ES-I3 (cell line): ENCODE data around the gene KIAA1217.

ENCODE experiments used
- H3K36me3 ChIP-seq: 2 replicates; pipeline ENCODE4 v1.6.1; 2013; ENCODE audit warnings: mild to moderate bottlenecking, low read length, control low read depth, moderate library complexity; ENCODE audit not compliant: insufficient read depth
- H3K4me1 ChIP-seq: 2 replicates; pipeline ENCODE4 v1.6.1; 2013; ENCODE audit warnings: mild to moderate bottlenecking, control low read depth, low read length; ENCODE audit not compliant: insufficient read depth
- H3K9ac ChIP-seq: 2 replicates; pipeline ENCODE4 v1.6.1; 2013; ENCODE audit warnings: low read depth, mild to moderate bottlenecking, low read length, moderate library complexity
- H3K9me3 ChIP-seq: 2 replicates; pipeline ENCODE4 v1.6.1; 2013; ENCODE audit warnings: mild to moderate bottlenecking, low read length, moderate library complexity; ENCODE audit not compliant: control insufficient read depth, insufficient read depth

The KIAA1217 gene

DNA sequence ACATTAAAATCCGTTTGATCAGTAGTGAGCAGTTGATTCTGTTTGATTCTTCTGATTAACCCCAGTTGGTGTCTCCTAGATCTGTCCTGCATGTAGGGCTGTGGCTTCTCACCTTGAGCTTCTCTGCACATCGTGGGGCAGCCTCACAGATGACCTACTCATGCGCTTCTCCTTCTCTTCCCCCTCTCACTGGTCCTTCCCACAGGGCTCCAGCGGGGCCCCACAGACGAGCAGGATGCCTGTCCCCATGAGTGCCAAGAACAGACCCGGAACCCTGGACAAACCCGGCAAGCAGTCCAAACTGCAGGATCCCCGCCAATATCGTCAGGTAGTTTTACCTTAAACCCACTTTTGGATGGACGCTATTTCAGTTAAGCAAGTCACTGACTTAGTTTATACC is 335.8 kb downstream of the KIAA1217 start:
- Histone ChIP-seq H3K9me3 (no peaks in the 10 kb centered on the region), H3K4me1 (no peaks in the 10 kb centered on the region), H3K9ac (no peak overlapping the region), H3K36me3 (peaks cover 11% of the 10 kb centered on the region)

DNA sequence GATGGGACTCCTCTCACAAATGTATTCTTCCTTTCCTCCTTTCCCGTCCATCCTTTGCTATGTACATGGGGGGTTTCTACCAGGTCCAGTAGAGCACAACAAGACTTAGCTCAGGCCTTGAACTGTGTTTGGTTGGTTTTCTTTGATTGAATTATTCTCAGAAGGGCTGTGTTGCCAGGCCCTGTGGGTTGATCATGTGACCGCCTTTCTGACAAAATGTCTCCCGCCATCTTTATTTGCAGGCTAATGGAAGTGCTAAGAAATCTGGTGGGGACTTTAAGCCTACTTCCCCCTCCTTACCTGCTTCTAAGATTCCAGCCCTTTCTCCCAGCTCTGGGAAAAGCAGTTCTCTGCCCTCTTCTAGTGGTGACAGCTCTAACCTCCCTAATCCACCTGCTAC is 336.6 kb downstream of the KIAA1217 start:
- peaks cover 9% of the 10 kb centered on the region for H3K36me3 ChIP-seq
- no peak overlapping the region for H3K9ac ChIP-seq
- no peaks in the 10 kb centered on the region for H3K9me3 ChIP-seq
- no peaks in the 10 kb centered on the region for H3K4me1 ChIP-seq

DNA sequence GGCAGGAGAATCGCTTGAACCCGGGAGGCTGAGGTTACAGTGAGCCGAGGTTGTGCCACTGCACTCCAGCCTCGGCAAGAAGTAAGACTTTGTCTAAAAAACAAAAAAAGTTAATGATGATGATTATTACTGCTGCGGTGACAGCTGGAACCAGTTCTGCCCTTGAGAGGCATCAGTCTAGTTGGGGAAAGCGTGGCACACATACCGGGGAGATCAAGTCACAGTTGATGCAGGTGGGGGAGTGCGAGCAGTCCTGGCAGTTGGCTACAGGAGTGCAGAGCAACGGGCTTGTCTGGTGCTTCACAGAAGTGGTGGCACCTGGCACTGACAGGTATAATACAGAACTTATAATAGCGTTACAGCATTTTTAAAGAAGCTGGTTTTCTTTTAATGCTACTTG is 341.7 kb downstream of the KIAA1217 start:
- Histone ChIP-seq H3K9ac (no peak overlapping the region), H3K4me1 (peaks cover 7% of the 10 kb centered on the region), H3K9me3 (no peaks in the 10 kb centered on the region), H3K36me3 (no peaks in the 10 kb centered on the region)

DNA sequence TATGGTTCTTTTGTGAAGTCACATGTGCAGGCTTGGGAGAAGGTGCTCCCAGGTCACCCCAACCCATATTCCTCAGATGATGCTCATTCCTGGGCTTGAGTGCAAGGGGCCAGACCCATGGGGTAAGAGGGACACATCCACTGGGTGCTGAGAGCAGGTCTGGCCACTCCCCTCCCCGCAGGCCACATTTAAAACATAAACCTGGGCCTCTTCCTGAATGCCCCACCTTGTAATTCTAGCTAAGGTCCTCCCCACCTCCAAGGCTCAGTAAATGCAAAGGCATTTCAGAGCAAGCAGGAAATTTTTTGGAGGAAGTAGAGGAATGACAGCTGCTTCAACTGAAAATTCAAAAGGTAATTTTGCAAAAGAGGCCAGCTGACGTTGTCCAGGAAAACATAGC is 342.2 kb downstream of the KIAA1217 start:
- peaks cover 7% of the 10 kb centered on the region for H3K4me1 ChIP-seq
- no peaks in the 10 kb centered on the region for H3K36me3 ChIP-seq
- H3K9me3 ChIP-seq = no peaks in the 10 kb centered on the region
- H3K9ac ChIP-seq = no peak overlapping the region

DNA sequence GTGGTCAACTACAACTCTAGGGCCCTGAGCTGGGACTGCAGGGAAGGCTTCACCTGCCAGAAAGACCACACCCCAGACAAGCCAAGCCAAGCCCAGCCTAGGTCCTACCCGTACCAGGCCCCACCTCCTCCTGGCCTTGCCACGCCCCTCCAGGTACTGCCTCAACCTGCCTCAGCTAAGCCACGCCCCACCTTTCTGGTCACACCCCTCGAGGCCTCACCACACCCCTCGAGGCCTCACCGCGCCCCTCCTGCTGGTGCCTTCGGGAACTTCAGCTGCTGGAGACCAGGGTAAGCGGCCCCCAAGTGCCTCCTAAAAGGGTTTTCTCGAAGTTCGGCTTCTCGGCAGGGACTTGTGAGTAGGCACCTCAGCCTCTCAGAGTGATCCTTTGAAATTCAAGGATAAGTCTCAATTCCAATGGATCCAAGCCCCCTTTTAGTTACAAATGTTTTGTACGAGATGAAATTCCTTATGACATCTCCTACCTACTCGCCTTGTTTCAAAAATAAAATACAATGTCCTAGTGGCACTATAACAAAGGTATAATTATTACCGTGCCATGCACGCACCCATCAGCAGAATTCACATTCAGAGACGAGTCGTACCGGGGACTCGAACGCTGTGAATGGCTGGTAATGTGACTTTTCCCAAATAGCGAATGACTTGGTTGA is 343.5 kb downstream of the KIAA1217 start:
- Histone ChIP-seq H3K36me3 (no peaks in the 10 kb centered on the region), H3K9me3 (no peaks in the 10 kb centered on the region), H3K4me1 (peaks cover 7% of the 10 kb centered on the region), H3K9ac (peak overlapping the region; percentile 3; the same call in 1 of the 2 replicates)

DNA sequence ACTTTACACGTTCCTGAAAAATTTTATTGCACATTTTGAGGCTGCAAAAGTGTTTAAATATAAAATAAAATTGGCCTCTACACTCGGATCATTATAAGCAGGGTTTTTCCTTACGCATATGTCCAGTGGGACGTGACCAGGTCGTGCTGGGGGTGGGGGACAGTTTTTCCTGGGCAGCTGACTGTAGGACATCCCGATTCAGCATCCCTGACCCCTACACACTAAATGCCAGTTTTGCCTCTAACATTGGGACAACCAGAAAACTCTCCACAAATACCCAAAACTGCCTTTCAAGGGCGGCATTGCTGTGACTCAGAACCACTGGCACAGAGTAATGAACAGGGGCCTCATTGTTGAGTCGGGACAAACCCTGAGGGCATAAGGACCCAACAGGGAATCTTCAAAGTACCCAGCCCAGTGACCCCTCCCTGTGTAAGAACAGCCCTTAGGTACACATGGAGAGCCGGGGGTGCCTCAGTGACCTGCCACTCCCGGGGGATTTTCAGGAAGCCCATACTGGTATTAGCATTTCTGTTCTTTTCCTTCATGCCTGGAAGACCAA is 344.2 kb downstream of the KIAA1217 start:
- Histone ChIP-seq H3K9ac (no peak overlapping the region; the same call in 1 of the 2 replicates), H3K36me3 (no peaks in the 10 kb centered on the region)

DNA sequence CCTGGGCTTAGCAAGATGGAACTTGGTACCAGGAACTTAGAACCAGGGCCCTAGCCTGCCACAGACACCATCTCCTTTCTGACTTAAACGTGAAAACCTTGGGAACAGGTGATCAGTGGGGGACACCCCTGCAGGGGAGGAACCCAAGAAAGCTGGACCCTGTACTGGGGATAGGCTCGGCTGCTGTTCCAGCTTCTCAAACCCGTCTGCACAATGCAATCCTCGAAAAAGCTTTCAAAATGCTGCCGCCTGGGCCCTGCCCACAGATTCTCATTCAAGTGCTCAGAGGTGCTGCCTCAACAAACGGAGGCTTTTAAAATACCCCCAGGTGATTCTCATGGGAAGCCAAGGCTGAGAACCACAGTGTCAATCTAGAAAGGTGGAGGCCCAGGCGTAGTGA is 345.1 kb downstream of the KIAA1217 start:
- H3K9me3 ChIP-seq = no peaks in the 10 kb centered on the region
- no peak overlapping the region for H3K9ac ChIP-seq
- H3K36me3 ChIP-seq = no peaks in the 10 kb centered on the region
- H3K4me1 ChIP-seq = peaks cover 7% of the 10 kb centered on the region

More for the DNA sequence above, 344.2 kb downstream of the KIAA1217 start:
- Histone ChIP-seq H3K9me3 (no peaks in the 10 kb centered on the region), H3K4me1 (peaks cover 7% of the 10 kb centered on the region)

DNA sequence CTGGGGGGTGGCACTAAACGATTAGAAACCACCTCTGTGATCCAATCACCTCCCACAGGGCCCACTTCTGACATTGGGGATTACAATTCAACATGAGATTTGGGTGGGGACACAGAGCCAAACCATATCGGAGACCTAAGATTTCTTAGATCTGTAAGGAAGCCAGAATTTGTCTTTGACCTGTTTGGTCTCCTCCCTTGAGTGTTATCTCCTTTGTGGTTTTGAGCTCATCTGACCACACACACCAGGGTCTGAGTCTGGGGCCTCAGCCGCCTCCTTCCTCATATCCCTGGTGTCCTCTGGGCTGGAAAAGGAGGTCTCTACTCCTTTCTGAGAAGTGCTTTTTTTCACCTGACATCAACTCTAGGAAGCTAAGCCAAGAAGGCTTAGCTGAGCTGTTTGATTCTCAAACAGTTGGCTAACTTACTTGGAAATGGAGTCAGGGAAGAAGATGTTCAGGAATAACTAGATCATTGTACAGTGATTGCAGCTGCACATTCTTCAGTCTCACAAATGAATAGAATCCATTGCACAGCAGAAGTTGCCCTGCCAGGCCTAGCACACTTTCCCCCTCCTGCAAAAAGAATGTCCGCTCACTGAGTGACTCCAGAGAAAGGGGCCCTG is 347.3 kb downstream of the KIAA1217 start:
- H3K36me3 ChIP-seq = no peaks in the 10 kb centered on the region
- H3K9me3 ChIP-seq = peaks cover 8% of the 10 kb centered on the region; the same call in 1 of the 2 replicates
- no peak overlapping the region for H3K9ac ChIP-seq
- H3K4me1 ChIP-seq = peaks cover 7% of the 10 kb centered on the region

DNA sequence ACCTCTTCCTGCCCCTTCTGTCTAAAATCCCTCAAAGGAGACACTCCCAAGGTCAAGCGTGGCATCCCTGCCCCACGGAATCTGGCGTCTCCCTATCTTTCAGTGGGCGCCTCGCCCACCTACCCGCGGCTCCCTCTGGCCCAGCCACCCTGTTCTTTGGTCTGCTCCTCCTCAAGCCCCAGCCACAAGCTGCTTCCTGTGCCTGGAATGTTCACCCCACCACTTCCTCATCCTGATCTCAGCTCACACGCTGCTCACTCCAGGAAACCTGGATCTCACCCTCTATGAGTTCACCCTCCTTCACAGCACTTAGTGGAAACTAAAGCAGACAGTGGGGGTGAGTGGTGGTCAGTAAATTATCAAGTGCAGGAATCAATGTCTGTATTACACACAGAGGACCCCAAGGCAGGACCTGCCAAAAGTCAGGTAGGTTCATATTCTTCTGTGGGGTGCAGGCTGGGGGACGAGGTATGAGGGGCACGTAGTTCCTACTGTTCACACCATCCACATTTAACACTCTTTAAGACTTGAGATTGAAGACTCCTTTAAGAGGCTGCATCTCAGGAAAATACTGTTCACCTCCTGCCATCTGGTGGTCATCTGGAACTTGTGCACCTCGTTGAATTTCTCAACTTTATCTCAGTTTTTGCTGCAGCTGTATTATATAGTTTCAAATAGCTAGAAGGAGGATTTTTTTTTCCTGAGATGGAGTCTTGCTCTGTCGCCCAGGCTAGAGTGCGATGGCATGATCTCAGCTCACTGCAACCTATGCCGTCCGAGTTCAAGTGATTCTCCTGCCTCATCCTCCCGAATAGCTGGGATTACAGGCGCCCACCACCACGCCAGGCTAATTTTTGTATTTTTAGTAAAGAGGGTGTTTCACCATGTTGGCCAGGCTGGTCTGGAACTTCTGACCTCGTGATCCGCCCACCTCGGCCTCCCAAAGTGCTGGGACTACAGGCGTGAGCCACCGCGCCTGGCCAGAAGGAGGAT is 348.1 kb downstream of the KIAA1217 start:
- no peak overlapping the region for H3K9ac ChIP-seq
- H3K4me1 ChIP-seq = peaks cover under 1% of the 10 kb centered on the region
- H3K36me3 ChIP-seq = no peaks in the 10 kb centered on the region
- peaks cover 8% of the 10 kb centered on the region; the same call in 1 of the 2 replicates for H3K9me3 ChIP-seq

DNA sequence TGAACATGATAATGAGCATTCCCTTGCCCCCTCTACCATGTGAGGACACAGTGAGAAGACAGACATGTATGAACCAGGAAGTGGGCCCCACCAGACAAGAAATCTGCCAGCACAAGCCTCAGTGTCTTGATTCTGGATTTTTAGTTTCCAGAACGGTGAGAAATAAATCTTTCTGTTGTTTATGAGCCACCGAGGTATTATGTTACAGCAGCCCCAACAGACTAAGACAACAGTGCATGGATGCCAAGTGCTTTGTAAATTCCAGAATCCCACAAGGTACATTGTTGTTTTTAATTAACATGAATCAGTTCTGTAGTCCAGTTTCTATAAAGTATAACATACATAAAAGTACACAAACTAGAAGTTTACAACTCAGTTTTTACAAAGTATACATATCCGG is 352.5 kb downstream of the KIAA1217 start:
- no peaks in the 10 kb centered on the region for H3K36me3 ChIP-seq
- H3K4me1 ChIP-seq = no peaks in the 10 kb centered on the region; the same call in 1 of the 2 replicates
- peaks cover 8% of the 10 kb centered on the region; the same call in 1 of the 2 replicates for H3K9me3 ChIP-seq
- no peak overlapping the region for H3K9ac ChIP-seq

DNA sequence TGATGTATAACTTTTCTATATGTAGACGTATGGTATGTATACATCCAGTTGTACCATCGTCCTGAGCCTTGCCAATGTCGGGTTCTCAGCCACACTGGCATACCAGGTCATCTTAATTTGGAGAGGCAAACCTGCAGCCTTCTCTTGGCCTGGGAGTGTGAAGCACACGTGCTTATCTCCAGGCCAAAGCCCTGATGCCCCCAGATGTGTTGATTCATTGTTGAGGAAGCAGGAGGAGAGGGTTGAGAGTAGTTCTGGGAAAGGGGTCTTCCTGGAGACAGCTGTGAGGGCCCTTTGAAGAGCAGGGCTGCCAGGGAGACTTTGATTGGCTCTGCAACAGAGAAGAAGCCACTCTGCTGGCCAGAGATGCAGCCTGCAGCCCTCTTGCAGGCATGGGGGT is 359.1 kb downstream of the KIAA1217 start:
- Histone ChIP-seq H3K9me3 (no peaks in the 10 kb centered on the region), H3K36me3 (no peaks in the 10 kb centered on the region), H3K4me1 (no peaks in the 10 kb centered on the region), H3K9ac (no peak overlapping the region)

DNA sequence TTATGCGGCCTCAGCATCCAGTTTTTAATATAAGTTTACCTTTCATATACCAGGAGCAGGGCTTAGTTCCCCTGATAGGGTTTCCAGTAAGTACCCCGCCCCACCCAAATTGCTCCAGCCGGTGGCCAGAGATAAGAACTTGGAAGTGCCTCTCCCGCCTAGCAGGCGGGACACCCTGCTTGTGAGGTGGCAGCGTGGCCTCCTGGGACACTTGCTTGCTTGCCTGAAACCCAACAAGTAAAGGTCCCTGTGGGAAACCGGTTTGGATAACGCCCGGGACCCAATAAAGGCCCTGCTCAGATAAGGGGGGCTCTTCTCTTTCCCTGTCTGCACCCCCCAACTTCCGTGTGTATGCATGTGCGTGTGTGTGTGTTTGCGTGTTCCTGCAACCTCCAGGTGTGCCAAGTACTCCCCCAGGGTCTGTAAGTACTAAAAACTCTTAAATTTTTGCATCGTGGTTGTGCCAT is 360.4 kb downstream of the KIAA1217 start:
- Histone ChIP-seq H3K4me1 (no peaks in the 10 kb centered on the region), H3K9ac (no peak overlapping the region), H3K9me3 (no peaks in the 10 kb centered on the region), H3K36me3 (no peaks in the 10 kb centered on the region)

DNA sequence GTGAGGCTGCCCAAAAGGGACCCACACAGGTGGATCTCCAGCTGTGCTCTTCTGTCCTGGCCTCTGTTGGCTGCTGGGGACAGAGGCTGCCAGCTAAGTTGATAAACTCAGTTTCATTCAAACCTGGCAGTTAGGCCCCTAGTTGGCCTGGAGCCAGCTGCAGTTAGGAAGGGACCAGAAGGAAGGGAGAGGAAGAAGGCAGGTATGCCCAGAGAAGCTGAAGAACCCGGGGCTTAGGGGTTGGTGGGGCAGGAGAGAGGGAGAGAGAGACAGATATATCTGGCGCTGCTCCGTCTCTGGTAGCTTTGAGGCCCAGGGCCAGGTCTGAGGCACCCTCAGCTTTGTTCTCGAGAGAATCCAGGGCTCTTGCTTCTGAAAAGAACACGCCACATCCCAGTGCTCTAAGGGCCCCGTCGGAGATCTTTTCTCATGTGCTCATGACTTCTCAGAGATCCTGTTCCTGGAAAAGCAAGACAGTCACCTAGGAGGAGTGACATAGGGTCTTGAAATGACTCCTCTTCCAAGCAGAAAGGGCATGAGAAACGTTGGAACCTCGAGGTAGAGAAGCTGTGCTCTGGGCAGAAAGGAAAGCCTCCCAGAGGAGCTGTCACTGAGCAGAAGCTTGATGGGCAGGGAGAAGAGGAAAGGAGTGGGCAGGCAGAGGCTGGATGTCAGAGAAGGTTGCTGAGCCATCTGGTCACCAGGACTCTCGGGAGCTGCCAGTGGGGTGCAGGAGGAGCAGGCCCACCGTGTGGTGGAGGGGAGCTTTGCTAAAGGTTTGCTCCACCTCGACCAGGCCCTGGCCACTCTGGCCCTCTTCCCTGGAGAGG is 361.1 kb downstream of the KIAA1217 start:
- Histone ChIP-seq H3K4me1 (peaks cover 2% of the 10 kb centered on the region), H3K36me3 (no peaks in the 10 kb centered on the region), H3K9me3 (no peaks in the 10 kb centered on the region), H3K9ac (no peak overlapping the region)
